Stimulated activated CD4-positive, alpha-beta T cell treated with anti-CD3 and anti-CD28 coated beads, TNF-alpha, amount 100 ng/mL, for 4 hours (primary cell): ENCODE measurements around the gene ITPKA.

Experiments used
- DNase-seq, 3 experiments: peaks; one replicate each; pipeline ENCODE4 v3.0.0-alpha.2; 2020; ENCODE audit warnings: low read depth in 3 of 3

The ITPKA gene

DNA sequence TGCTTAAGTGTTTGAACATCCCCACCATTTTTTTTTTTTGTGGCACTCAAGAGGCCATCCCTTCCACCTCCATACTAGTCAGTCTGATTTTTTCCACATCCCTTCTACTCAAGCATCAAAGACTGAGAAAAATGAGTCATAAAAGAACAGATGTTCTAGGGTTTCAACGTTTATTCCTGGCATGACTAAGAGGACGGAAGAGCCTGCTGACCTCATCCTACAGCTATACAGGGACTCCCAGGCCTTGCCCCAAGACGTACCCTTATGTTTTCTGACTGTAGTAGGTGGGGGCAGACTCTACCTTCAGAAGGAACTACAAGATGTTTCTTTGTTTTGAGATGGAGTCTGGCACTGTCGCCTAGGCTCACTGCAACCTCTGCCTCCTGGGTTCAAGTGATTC lies 3.3 kb upstream of the ITPKA start:
- no peak for DNase-seq

DNA sequence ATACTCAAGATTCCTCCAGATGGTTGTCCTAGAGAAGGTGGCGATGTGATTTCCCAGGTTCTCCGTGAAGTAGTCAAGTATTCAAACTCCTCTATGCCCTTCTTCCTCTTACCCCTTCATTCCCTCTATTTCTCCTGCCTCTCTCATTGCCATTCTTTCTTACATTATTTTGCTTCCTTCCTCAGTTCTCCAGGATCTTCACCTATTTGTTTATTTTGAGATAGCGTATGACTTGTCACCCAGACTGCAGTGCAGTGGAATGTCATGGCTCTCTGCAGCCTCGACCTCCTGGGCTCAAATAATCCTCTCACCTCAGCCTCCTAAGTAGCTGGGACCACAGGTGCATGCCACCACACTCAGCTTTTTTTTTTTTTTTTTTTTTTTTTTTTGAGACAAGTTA lies 1.8 kb upstream of the ITPKA start:
- DNase-seq = no peak

- no peak for DNase-seq
Measured at GRCh38 chr15:41492597-41493204, 973 bp upstream of the ITPKA start.

DNA sequence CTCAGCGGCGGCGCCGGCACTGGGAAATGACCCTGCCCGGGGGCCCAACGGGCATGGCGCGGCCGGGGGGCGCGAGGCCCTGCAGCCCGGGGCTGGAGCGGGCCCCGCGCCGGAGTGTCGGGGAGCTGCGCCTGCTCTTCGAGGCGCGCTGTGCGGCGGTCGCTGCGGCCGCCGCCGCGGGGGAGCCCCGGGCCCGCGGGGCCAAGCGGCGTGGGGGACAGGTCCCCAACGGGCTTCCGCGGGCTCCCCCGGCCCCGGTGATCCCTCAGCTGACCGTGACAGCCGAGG lies 172 bp downstream of the ITPKA start:
- DNase-seq = no peak

- peak in 1 of 3 experiments; percentile 34 for DNase-seq
Measured at GRCh38 chr15:41494190-41494921, 682 bp downstream of the ITPKA start.

GRCh38 chr15:41494922-41495735 lies 1.5 kb downstream of the ITPKA start:
- DNase-seq = peak in 1 of 3 experiments; percentile 31

DNA sequence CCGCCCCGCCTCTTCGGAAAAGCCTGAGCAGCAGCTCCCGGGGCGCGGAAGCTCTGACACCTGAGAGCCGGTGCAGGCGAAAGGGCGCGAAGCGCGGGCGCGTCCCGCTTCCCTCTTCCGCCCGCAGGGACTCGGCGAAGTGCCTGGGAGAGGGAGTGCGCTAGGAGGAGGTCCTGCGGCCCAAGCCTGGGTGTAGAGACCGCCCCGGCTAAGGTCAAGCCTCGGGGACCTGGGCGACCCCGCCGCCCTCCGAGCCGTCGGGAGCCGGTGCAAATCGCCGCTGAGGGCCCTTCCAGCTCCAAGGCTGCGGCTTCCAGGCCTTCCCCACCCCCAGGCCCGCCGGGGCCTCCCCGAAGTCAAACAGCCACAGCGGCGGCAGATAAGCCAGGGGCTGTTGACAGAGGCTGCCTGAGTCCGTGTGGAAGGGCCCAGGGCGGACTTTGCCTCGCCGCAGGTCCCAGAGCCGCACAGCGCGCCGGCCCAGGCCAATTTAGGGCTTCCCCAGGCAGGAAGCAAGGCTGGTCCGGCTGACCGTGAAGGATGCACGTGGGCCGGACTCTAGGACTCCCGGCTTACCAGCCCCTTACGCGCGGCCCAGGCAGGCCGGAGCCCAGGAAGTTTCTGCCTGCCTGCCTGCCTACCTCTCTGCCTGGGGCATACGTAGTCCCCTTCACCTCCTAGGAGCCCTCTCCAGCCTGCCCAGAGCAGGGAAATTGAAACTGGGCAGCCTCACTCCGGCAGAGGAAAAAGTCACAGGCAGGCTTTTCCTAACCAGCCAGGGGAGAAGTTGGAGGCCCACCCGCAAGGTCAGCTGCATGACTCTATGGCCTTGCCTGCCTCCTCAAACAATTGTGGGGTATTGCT lies 2.3 kb downstream of the ITPKA start:
- DNase-seq = no peak

DNA sequence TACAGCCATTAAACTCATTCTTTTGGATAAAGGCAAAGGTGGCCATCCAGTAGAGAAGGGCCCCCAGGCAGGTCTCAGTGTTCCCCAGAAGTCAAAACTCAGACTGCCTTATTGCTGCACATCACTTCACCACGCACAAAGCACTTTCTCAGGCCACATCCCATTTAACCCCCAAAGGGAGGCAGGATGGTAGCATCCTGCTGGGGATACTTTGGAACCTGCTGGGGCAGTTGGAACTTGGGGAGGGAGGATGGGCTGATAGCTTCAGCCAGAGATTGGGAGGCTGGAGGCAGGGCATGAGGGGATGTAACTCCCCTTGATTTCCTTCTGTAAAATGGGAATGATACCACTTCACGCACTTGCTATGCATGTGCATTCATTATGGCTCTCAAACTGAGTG lies 5.0 kb downstream of the ITPKA start:
- no peak for DNase-seq

- no peak for DNase-seq
Measured at GRCh38 chr15:41499109-41499851, 5.6 kb downstream of the ITPKA start.

DNA sequence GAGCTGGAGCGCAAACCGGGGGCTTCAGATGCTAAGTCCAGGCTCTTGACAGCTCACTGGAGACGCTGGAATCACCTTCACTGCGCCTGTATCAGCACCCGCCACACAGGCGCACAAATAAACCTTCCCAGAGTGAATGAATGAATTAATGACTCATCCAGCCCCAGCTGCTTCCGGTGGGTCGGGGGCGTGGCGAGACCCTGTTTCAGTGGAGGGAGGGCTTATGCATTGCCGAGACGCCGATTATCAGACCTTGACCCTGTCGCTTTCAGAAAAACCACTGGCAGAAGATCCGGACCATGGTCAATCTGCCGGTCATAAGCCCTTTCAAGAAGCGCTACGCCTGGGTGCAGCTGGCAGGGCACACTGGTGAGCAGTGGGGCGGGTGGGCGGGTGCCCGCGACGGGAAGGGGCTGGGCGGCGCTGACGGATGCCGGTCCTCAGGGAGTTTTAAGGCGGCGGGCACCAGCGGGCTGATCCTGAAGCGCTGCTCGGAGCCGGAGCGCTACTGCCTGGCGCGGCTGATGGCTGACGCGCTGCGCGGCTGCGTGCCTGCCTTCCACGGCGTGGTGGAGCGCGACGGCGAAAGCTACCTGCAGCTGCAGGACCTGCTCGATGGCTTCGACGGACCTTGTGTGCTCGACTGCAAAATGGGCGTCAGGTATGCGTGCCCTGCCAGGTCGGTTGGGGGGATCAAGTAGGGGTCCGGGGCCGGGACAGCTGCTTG lies 7.7 kb downstream of the ITPKA start:
- DNase-seq = no peak

- no peak for DNase-seq
Measured at GRCh38 chr15:41501931-41502794, 8.5 kb downstream of the ITPKA start.

DNA sequence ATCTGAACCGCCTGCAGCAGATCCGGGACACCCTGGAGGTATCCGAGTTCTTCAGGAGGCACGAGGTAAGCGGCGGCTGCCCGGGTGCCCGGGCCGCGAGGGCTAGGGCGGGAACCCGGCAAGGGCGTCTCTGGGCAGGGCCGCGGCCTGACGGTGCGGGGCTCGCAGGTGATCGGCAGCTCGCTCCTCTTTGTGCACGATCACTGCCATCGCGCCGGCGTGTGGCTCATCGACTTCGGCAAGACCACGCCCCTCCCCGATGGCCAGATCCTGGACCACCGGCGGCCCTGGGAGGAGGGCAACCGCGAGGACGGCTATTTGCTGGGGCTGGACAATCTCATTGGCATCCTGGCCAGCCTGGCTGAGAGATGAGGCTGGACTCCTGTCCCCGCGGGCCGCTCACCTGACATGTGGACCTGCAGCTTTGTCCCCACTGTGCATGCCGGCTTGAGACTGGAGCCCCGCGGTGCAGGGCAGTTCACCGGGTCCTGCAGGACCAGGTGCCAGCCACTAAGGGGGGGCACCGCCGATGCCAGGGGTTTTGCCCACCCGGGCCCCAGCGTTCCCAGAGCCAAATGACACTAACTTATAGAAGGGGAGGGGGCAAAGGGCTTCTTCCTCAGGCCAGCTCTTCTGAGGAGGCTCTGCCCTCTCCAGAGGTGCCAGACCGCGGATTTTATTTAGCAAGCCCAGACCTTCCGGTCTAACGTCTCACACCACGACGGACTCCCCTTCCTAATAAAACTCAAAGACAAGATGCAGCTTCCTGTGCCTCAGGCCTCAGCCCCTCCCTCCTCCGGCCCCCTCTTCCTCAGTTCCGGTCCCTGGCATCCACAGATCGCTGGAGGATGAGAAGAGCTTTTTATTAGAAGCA lies 9.4 kb downstream of the ITPKA start:
- DNase-seq = no peak

- no peak for DNase-seq
Measured at GRCh38 chr15:41503669-41504010, 10.0 kb downstream of the ITPKA start.

DNA sequence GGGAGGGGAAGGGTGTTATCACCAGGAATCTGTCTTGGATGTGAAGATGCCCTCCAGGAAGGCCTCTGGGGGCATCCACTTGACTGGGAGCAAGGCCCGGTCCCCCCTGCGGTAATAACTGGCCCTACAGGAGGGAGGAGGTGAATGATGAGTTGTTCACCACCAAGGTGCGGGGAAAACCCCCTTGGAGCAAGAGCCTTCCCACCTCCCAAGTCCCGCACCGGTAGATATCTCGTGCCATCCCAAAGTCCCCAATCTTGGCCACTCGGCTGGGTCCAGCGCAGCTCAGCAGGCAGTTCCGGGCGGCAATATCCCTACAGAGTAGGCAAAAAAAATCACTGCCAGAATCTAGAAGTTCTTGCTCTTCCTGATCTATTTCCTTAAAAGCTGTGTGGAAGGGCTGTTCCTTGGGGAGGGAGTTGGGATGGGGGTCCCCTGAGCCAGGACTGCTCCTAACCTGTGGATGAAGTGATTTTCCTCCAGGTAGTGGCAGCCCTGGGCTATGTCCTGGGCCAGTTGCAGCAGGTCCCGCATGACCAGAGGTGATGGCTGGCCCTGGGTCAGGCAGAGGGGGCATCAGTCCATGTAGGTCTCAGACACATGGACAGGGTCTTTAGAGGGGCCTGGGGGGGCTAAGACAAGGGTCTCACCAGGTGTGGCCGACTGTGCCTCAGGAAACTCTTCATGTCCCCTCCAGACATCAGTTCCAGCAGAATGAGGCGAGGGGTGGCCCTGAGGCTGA lies 11.2 kb downstream of the ITPKA start:
- DNase-seq = no peak

DNA sequence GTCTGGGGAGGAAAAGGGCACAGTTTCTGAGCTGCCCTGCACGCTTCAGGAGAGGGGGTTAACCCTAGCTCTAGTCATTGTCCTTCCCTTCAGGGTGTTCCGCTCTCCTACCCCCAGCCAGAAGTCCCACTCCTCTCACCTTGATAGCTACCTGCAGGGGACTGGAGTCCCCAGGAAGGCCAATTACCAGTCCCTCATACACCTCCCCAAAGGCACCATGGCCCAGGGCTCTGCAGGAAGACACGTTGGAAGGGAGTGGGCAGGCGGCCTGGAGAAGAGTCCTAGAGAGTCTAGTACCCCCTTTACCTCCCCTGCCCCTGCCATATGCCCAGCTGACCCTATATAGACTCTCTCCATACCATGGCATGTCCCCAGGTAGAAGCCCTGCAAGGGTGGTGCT lies 12.1 kb downstream of the ITPKA start:
- DNase-seq = no peak

DNA sequence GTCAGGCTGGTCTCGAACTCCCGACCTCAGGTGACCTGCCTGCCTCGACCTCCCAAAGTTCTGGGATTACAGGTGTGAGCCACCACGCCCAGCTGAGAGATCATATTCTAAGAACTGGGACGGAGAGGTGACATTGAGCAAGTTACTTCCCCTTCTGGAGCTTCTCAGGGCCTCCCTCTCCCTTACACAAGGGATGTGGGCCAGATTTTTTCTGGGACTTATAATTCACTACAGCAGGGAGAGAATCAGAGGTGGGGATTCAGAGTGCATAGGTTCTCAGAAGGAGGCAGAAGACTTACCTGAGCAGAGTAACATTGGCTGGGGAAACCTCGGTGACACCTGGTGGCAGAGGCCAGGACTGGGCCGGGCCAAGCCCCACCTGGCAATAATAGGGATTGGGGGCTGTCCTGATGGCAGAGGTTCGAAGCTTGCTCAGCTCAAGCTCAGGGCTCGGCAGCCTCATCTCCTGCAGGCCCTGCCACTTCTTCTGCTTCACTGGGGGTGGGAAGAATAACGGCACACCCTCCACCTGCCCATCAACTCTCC lies 13.2 kb downstream of the ITPKA start:
- DNase-seq = no peak

DNA sequence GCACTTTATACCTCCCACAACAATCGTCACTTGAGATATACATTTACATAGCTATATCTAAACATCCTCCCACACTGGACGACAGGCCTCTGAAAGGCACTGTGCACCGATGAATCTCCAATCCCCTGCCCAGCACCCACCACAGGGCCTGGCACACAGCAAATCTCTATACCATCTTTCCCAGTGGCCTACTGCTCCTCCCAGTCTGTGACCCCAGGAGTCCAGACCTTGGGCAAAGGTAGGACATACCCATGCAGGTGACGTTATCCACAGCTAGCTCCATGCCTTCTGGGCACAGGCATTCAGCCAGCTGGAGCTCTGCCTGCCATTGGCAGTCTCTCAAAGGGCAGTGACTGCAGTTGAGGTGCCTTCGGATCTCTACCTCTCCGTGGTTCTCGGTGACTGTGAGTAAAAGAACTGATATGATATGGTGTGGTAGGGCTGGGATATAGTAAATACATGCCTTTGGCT lies 14.2 kb downstream of the ITPKA start:
- DNase-seq = no peak

- no peak for DNase-seq
Measured at GRCh38 chr15:41510728-41511127, 17.1 kb downstream of the ITPKA start.
